HG03571 (cell line): ENCODE data around the gene SLC22A23.
A peak's percentile ranks its signal among the peaks of the same experiment; 100 is the strongest.

ENCODE experiments used
- ATAC-seq: cut with Tn5 transposase; IDR thresholded peaks from one replicate; pipeline ENCODE4 v1.9.1; 2021; ENCODE audit not compliant: unreplicated experiment

The SLC22A23 gene

DNA sequence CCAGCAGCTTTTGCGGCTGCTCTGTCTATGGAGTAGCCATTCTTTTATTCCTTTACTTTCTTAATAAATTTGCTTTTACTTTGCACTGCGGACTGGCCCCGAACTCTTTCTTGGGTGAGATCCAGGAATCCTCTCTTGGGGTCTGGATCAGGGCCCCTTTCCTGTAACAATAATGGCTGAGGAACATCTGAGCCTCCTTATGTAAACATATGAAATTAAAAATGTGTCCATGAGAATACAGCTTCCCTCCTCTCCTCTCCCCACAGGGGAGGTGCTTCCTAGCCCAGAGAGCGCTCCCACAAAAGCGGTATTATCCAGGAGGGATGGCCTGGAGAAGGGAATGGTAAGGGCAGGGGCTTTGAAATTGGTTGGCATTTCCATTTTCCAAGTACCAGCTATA is 117.0 kb downstream of the SLC22A23 start:
- ATAC-seq: no peak

DNA sequence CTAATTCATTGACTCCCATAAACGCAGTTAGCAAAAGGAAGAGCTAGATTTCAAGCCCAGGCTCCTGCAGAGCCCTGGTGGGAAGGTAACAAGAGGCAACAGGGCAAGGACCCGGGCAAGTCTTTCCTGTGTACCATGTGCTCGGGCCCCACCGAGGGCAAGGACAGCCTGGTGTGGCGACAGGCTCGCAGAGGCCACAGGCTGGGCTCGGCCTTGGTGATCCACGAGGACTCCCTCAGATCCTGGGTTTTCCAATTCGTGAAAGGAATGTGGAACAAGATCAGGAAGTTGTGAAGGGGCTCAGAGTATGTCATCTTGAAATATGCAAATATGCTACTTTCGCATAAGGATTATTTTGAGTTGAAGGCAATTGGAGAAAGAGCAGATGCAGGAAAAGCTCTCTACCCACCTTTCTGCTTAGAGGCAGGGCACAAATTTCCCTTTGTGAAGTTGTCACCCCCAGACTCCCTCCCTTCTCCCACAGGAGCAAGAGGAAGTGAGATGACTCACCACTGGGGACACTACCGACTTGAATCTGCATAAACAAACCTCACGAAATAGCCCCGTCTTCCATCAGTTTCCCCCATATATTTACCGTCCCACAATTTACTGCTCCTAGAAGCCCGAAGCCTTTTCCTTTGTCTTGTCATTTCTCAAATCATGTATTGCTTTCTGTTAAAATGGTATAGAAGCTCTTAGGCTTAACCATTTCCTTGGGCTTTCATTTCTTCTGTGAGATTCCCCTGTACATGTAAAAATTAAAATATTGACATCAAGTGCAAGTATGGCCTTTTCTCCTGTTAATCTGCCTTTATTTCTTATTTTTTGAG is 119.1 kb downstream of the SLC22A23 start:
- ATAC-seq: no peak

DNA sequence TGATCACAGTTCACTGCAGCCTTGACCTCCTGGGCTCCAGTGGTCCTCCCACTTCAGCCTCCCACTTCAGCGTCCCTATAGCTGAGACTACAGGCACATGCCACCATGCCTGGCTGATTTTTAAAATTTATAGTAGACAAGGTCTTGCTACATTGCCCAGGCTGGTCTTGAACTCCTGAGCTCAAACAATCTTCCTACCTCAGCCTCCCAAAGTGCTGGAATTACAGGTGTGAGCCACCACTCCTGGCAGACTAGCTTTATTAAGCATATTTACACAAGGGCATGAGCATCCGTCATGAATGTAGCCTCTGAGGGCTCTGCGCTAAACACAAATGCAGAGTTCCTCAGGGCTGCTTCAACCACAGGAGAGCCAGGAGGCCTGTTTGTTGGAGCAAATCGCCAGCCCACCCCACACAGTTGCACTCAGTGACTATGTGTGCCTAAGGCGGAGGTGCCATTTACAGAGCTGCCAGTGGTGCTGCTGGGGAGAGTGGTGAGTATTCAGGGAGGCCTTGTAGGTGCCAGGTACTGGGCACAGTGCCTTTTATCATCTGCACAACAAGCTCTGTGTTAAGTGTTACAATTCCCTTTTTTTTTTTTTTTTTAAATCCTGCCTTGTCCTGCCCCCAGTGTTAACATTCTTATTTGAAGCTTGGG is 119.9 kb downstream of the SLC22A23 start:
- no peak for ATAC-seq

DNA sequence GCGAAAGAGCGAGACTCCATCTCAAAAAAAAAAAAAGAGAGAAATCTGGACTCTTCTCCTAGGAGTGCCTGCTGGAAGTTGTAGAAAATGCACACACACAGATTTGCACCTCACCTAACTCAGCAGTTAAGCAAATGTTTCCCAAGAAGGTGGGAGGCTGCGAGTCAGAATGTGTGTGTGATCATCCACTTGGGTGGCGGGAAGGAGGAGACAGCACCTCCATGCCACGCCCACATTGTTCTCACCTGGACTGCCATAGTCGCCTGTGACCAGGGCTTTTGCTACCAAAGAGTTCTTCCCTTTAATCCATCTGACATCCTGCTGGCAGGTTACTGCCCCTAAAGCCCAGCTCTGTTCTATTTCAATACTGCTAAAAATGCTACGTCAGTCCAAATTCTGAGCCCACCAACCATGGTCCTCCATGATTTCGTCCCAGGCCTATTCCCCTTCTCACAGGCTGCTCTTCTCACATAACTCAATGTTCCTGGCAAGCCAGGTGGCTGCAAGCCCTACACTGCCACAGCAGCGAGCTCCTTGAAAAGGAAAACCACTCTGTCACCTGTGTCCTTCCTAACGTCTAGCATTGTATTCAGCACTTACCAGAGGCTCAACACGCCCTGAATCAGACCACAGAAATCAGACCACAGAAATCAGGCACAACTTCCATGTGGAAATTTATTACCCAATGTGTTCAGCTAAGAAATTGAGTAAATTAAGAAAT is 120.6 kb downstream of the SLC22A23 start:
- ATAC-seq: no peak

DNA sequence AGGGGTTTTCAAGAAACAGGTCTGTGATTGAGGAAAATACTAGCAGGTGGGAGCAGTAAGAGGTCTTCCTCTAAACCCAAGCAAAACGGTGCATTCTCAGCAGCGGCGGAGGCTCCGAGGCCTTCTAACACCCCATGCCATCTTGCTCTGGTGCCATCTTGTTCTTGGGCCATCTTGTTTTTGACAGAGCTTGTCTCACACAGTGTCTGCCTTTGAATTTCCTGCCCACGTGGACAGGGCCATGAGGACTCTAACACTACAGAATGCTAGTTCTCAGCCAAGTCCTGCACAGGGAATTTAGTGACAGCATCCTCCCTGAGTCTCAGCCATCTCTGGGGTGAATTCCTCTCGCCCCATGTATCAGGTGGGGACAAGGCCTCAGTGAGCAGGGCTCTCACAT is 121.7 kb downstream of the SLC22A23 start:
- no peak for ATAC-seq

DNA sequence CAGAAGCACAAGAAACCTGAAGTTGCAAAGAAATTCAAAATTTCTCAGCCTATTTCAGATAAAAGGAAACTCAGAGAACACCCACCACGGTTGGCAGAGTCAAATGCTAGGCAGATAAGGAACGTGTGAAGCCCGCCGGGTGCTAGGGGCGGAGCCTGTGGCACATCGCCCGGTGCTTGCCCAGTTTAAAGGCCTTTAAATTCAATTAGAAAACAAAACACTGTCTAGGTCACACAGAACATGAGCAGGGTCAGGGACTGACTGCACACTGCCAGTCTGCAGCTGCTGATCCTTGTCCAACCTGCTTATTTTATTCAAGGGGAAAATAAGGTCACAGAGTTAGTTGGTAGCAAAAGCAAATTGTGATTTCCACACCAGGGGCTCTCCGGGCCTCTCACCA is 122.3 kb downstream of the SLC22A23 start:
- no peak for ATAC-seq

DNA sequence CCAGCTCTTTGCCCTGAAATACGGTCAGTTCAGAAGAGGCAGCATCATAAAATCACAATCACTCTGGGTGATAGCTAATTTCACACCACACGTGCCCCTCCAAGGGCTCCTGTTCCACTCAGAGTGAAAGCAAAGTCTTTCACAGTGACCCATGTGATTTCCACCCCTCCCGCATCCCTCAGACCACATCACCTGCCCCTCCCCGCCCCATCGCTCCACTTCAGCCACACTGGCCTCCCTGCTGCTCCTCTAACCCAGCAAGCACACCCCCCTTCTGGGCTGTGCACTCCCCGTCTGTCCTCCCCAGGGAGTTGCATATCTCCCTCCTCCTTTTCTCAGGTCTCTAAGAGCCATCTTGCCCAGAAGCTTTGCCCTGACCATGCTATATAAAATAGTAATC is 123.6 kb downstream of the SLC22A23 start:
- peak; percentile 63 for ATAC-seq

DNA sequence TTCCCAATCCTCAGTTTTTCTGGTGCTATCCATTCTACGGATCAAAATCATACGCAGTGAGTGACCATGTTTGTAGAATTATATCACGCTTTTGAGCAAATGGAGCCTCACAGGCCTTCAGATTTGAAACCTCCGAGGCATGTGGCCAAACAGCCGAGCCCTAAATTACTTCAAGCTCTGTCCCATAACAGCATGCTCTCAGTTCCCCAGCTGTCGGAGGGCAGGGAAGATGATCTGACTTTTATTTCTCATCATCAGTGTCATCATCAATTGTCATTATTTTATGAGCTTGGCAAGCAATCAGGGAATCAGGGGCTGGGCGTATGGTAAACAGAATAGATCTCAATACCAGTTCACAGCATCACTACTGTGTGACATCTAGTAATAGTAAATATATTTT is 124.9 kb downstream of the SLC22A23 start:
- no peak for ATAC-seq

DNA sequence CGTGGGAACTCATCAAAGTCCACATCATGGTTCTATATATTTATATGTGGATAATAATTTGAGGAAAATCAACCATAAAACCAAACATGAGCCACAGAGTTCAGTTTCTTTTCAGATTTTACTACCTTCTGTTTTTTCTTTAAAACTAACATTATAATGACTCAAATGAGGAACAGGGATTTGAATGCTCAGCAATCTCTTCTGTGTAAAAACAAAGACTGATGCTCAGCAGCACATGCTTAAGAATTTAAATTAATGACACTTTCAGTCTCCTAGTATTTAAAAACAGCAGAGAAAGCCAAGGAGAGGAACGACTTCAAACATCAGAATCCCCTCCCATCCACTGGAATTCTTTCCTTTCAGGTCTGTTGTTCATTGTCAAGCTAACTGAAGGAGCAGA is 125.4 kb downstream of the SLC22A23 start:
- ATAC-seq: no peak

DNA sequence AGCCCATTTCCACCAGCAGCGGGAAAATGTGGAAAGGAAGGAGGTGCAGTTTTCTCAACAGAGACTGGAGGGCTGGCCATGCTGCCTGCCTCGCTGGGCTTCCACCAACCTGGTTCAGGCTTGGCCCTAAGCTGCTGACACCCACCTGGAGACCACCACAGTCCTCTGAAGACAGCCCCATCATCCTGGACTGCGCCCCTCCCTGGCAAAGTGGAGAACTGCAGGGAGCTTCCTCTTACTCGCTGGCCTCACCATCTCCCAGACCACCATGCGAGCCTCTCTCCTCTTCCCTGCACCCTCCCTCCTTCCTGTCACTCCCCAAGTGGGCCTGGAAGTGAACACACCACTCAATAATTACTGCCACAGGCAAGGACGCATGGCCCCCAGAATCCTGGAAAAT is 126.7 kb downstream of the SLC22A23 start:
- ATAC-seq: no peak

DNA sequence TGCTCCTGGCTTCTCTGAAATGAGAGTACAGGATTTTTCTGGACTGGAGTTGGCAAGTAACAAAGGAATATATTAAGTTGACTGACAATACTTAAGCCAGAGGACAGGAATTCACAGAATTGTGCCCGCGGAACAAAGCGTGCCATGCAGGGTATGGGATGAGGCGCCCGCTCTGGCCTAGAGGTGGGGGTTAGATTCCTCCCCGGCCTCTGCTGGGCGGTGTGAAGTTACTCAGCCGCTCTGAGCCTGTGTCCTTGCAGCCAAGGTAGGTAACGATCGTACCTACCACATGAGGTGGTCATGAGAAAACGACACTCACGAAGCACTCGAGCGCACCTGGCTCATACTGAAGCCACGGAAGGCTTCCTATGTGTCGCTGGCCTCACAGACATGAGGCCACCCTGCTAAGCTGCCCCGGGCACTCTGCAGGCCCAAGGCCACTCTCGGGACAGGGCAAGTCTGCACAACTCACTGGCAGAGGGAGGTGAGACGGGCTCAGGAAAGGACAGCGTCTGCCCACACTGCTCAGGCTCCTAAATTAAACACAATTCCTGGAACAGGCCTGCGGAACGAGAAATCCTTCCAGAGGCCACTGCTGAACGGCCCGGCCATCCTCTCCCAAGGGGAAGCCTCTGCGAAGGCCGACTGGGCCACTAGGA is 127.3 kb downstream of the SLC22A23 start:
- no peak for ATAC-seq

DNA sequence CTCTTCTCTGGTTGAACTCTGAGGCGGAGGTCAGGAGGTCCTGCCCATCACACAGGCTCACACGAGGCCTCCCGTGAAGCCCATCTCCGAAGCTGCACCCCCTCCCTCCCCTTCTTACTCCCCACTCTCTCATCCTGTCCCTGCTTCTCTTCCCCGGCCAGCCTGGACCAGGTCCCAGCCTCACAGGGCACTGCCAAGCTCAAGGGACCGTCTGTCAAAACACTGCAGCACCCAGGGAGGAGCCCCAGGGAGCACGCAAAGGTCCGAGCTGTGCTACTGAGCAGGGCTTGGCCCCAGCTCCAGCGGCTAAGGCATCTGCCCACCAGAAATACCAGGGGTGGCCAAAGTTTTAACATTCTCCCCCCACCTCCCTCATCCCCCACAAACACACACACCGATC is 128.1 kb downstream of the SLC22A23 start:
- no peak for ATAC-seq

DNA sequence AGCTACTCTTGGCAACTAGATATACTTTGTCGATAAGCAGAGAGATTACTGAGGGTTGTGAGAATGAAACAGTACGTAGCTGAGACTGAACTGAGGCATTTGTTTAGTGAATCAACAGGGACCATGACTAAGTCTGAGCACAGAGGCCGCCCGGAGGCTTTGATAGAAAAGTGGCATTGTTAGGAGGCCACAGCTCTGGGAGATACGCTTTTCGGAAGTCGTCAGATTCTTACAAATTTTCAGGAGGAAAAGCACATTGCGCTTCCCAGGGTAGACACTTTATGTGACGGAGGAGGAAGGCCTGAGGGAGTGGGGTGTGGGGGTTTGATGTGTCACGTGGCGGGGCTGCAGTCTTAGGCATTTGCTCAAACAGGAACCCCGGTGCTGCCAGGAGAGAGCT is 128.7 kb downstream of the SLC22A23 start:
- ATAC-seq: no peak

DNA sequence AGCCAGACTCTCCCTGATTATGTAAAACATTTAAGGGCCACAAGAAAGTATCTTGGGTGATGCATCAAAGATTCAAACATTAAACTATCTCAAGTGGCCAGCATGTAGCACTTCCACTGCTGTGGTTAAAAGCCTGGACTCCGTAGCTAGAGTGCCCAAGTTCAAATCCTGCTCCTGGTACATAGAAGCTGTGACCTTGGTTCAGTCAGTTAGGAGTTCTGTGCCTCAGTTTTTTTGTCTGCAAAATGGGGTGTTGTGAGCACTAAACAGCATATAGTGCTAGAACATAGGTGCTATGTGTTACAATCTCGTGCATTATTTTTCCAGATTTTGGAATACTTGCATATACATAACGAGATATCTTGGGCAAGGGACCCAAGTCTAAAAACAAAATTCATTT is 129.4 kb downstream of the SLC22A23 start:
- ATAC-seq: no peak

DNA sequence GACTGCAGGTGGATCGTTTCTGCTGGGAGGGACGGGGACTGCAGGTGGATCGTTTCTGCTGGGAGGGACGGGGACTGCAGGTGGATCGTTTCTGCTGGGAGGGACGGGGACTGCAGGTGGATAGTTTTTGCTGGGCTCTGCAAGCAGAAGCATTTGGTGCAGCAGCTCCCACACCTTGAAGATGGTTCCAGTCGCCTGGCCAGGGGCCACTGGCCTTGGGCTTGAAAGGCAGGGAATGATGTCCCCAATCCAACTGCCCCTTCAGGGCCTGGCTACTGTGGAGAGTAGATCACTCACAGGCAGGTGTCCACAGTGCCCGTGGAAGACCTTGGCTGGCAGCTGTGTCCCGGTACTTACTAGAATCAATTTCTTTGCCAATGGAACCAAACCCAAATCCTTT is 129.9 kb downstream of the SLC22A23 start:
- ATAC-seq: no peak

DNA sequence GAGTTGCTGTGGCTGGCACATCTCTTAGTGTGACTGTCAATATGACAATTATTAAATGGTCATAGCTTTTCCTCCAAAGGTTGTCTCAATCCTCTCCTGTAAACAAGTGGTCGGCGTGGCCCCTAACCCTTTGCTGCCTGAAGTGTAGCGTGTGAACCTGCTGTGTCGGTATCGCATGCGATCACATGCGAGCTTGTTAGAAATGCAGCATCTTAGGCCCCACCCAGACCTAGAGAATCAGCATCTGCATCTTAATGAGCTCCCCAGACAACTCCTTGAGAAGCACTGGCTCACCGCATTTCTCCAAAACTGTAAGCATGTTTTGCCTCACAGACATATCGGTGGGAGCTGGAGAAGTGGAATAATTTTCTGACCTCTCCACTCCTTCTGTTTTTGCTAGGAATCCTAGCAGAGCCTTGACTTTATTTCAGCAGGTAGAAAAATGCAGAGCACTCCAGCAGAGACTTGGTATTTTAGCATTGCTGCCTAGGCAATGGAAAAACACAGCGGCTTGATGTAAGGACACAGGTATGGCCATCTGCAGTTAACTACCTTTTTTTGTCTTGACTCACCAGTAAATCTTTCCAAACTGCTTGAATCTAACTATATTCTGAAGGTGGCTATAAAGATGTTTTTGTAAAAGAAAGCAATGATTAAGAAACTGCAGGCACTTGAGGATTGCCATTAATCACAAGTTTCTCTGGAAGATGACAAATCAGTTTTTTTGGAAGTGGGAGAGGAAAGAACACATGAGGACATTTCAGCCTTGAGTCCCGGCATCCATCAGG is 130.5 kb downstream of the SLC22A23 start:
- no peak for ATAC-seq

DNA sequence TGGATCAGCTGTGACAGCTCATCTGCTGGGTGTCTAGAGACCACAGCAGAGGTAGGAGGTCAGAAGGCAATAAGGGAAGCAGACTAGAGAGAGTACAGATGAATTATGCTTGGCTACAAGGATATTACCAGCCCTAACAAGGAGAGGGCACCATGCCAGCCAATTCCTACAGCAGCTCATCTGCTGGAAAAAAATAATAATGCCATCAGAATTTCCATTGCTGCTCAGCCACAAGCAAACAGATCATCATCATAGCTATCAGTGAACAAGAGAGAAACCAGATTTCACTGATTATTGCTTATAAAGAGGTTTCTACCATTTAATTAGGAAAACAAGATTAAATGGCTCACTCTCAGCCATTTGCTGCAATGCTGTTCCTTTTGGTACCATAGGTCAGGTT is 131.6 kb downstream of the SLC22A23 start:
- no peak for ATAC-seq

DNA sequence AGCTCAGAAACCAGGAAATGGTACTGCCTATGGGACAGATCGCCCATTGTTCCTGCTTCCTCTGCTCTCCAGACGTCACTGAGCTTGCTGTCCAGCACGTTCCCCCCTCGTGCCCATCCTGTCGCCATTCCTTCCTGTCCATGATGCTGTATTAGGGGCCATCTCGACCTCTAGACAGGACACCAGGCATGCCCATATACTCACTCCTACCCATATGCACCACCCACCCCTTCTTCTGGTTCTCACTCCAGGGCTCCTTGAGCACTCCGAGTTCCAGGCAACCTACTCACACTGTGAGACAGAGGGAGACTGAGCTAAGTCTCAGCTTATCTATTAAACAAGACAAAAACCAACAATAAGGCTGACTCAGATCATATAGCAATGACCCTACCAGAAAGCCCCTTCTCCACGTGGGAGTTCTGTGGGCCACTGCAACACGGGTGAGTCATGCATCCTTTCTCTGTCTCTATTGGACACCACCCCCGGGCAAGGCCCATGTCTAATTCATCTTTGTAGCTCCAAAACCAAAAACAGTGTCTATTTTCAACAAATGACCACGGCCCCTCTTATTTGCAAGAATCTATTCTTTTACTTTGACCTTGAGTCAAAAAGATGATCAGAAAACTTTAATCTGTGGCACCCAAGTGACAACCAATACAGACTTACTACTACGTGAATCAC is 132.4 kb downstream of the SLC22A23 start:
- ATAC-seq: no peak

DNA sequence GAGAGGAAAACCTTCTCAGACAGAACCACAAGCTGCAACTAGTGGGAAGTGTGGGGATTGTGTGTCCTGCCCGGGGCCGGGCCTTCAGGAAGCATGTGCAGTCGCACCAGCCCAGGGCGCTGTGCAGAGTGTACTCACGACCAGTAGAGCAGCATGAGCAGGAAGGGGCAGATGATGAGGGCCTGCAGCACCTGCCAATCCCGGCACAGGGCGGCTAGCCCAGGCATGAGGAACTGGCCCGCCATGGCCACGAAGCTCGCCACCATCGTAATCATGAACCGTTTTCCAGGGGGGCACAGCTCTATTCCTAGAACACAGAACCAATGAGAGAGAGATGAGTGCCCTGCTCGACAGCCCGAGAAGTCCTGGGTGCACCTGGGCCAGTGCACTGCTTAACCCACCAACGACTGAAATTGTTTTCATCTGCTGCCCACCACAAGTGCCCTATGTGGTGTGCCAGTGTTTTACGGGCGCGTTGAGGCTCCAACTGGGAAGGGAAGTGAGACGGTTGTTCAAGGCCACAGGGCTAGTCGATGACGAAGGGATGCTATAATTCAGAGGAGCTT is 133.1 kb downstream of the SLC22A23 start:
- ATAC-seq: no peak

DNA sequence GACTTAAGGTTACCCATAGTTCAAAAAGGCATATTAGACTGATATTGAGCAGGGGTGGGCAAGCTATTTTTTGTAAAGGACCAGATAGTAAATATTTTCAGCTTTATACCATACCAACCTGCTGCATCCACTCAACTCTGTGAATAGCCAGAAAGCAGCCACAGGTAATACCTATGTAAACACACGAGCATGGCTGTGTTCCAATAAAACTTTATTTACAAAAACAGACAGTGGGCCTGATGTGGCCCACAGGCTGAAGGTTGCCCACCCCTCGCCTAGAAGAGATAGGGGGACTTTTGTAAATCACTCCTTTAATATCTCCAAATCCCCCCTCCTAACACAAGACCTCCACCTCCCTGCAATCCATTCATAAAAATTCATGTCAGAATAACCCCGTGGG is 133.7 kb downstream of the SLC22A23 start:
- ATAC-seq: no peak
